OCI-LY7 (cell line): ENCODE data around the gene FOXJ2. TPM values are rescaled to one million over a fixed set of nuclear protein-coding genes. Genes with fewer than 3 reads are reported as not detected.

Source experiments
- BruUV-seq: library from RNA; stranded (reverse); fragments of 400-500 nt; replicated peaks from 2 replicates; lab custom pipeline; 2021; lab: Mats Ljungman, UMichigan
- CTCF ChIA-PET: fragments of 300-600 bp; sonication (Branson Sonifier 250); formaldehyde crosslinking; loops from one replicate; lab custom pipeline; 2022; ENCODE audit warnings: antibody characterized with exemption; ENCODE audit not compliant: unreplicated experiment; lab: Charles Lee
- POLR2A ChIA-PET: fragments of 300-600 bp; sonication (Branson Sonifier 250); formaldehyde crosslinking; loops from one replicate; lab custom pipeline; 2022; ENCODE audit warnings: antibody characterized with exemption; lab: Charles Lee
- DNase-seq: peaks from one replicate; pipeline ENCODE4 v3.0.0-alpha.2; 2015; ENCODE audit warnings: low spot score
- H2AFZ ChIP-seq: fragments of 200-600 bp; sonication (generic), shearing (Covaris generic); 2 replicates; pipeline ENCODE4 v1.6.1; 2014; ENCODE audit warnings: mild to moderate bottlenecking, antibody characterized with exemption, low read length, moderate library complexity
- H3K27ac ChIP-seq: fragments of 200-600 bp; sonication (generic); 2 replicates; pipeline ENCODE4 v1.5.1; 2014; ENCODE audit warnings: mixed run types, low read depth, mild to moderate bottlenecking, moderate library complexity, low read length, inconsistent platforms; ENCODE audit not compliant: poor library complexity, severe bottlenecking
- H3K36me3 ChIP-seq: fragments of 200-600 bp; sonication (generic); 2 replicates; pipeline ENCODE4 v1.6.1; 2014; ENCODE audit warnings: mild to moderate bottlenecking, antibody characterized with exemption, low read length, moderate library complexity, mixed read lengths; ENCODE audit not compliant: insufficient read depth
- H3K4me1 ChIP-seq: fragments of 200-600 bp; sonication (generic); 2 replicates; pipeline ENCODE4 v1.5.1; 2014; ENCODE audit warnings: mild to moderate bottlenecking, low read length; ENCODE audit not compliant: insufficient read depth, poor library complexity, severe bottlenecking
- H3K4me2 ChIP-seq: fragments of 200-600 bp; sonication (generic); 2 replicates; pipeline ENCODE4 v1.6.1; 2014; ENCODE audit warnings: mild to moderate bottlenecking, low read length
- H3K4me3 ChIP-seq: fragments of 200-600 bp; sonication (generic); 2 replicates; pipeline ENCODE4 v1.5.1; 2014; ENCODE audit warnings: mild to moderate bottlenecking, low read depth, low read length; ENCODE audit not compliant: poor library complexity, severe bottlenecking
- H3K79me2 ChIP-seq: fragments of 200-600 bp; sonication (generic); 2 replicates; pipeline ENCODE4 v1.6.1; 2016; ENCODE audit warnings: low read depth, mild to moderate bottlenecking, low read length, moderate library complexity, mixed read lengths; ENCODE audit not compliant: insufficient read depth
- H3K9me2 ChIP-seq: fragments of 200-600 bp; sonication (generic); 2 replicates; pipeline ENCODE4 v1.6.1; 2016; ENCODE audit warnings: mild to moderate bottlenecking, low read length, mixed read lengths; ENCODE audit not compliant: insufficient read depth
- H3K9me3 ChIP-seq: fragments of 200-600 bp; sonication (generic); 2 replicates; pipeline ENCODE4 v1.6.1; 2014; ENCODE audit warnings: mild to moderate bottlenecking, mixed run types, low read length, mixed read lengths
- H4K20me1 ChIP-seq: fragments of 200-600 bp; sonication (generic); 2 replicates; pipeline ENCODE4 v1.6.1; 2014; ENCODE audit warnings: mild to moderate bottlenecking, antibody characterized with exemption, low read length, moderate library complexity, mixed read lengths; ENCODE audit not compliant: insufficient read depth
- EZH2phosphoT487 ChIP-seq: fragments of 200-600 bp; sonication (generic); IDR thresholded peaks from 2 replicates; pipeline ENCODE4 v1.6.1; 2018; ENCODE audit warnings: low read depth, borderline replicate concordance, mild to moderate bottlenecking, mixed run types, antibody characterized with exemption, low read length, moderate library complexity, mixed read lengths
- intact Hi-C: fragments of 100-400 bp; cut with micrococcal nuclease; formaldehyde crosslinking; loops from one replicate; pipeline ENCODE4 v1.10.0; 2022; ENCODE audit not compliant: unreplicated experiment
- total RNA-seq, 2 experiments: library from RNA; depleted of rRNA in 1 of 2; stranded (reverse); fragments of >200 nt in 1 of 2; shearing (Covaris generic) in 1 of 2; gene quantifications; 2 replicates each; pipeline ENCODE4 v1.2.3, GENCODE V29; 2014 to 2022
- TF ChIP-seq, protein P1 (sequence below): fragments of 200-600 bp; sonication (generic); conservative IDR thresholded peaks from 2 replicates; pipeline ENCODE4 v1.5.1; 2014; ENCODE audit warnings: mild to moderate bottlenecking, antibody characterized with exemption, low read length, moderate library complexity, mixed read lengths

The FOXJ2 gene
- total RNA-seq, 2 experiments from 2014 or later = 5.7 to 9.3 TPM

DNA sequence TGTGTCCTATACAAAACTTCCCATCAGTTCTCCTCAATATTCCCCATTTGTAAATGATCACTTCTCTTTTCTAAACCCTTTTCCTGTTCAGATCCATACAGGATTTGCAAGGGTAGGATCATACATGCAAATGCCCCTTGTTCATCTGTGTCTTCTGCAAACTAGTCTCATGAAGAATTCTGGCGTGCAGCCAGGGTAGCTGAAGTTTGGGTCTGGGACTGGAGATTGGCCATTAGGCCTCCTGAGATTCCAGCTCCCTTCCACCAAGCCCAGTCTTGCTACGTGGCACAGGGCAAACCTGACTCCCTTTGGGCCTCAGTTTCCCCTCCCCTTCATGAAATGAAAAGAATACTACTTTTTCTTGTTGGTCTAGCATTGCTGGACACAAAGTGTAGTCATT lies 22.3 kb downstream of the FOXJ2 start:
- H3K4me2 ChIP-seq = no peak overlapping the region
- no peaks in the 10 kb centered on the region for H3K9me2 ChIP-seq
- POLR2A ChIA-PET = no interaction called here
- intact Hi-C loops = no loop called here
- CTCF ChIA-PET = no interaction called here
- H3K4me3 ChIP-seq = no peak overlapping the region
- no peak for TF ChIP-seq EZH2phosphoT487
- TF ChIP-seq, protein P1, sequence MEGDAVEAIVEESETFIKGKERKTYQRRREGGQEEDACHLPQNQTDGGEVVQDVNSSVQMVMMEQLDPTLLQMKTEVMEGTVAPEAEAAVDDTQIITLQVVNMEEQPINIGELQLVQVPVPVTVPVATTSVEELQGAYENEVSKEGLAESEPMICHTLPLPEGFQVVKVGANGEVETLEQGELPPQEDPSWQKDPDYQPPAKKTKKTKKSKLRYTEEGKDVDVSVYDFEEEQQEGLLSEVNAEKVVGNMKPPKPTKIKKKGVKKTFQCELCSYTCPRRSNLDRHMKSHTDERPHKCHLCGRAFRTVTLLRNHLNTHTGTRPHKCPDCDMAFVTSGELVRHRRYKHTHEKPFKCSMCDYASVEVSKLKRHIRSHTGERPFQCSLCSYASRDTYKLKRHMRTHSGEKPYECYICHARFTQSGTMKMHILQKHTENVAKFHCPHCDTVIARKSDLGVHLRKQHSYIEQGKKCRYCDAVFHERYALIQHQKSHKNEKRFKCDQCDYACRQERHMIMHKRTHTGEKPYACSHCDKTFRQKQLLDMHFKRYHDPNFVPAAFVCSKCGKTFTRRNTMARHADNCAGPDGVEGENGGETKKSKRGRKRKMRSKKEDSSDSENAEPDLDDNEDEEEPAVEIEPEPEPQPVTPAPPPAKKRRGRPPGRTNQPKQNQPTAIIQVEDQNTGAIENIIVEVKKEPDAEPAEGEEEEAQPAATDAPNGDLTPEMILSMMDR = no peak
- H3K27ac ChIP-seq = no peak overlapping the region
- peaks cover 6% of the 10 kb centered on the region for H3K4me1 ChIP-seq
- no peaks in the 10 kb centered on the region for H3K79me2 ChIP-seq
- DNase-seq = no peak
- no TSS peak for BruUV-seq
- no peaks in the 10 kb centered on the region for H4K20me1 ChIP-seq
- no peaks in the 10 kb centered on the region for H3K9me3 ChIP-seq
- H2AFZ ChIP-seq = no peak overlapping the region
- H3K36me3 ChIP-seq = peaks cover 7% of the 10 kb centered on the region

DNA sequence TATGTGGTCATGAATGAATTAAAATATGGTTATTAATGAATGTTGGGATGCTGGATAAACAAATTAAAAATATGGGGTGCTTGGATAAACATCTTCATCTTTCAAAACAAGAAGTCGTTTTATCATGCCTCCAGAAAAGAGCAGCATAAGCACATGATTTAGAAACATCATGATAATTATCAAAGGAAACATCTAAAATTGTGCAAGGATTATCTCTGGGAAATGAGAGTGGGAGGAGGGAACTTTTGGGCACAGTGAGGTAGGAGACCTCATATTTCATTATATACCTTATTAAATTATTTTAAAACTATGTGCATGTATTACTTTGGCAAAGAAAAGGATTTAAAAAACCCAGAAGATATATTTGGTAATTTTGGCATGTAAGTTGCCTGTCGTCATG lies 24.8 kb downstream of the FOXJ2 start:
- H3K9me3 ChIP-seq = no peaks in the 10 kb centered on the region
- H3K4me1 ChIP-seq = no peaks in the 10 kb centered on the region
- H4K20me1 ChIP-seq = no peaks in the 10 kb centered on the region
- TF ChIP-seq EZH2phosphoT487 = no peak
- TF ChIP-seq, protein P1 = no peak
- BruUV-seq = no TSS peak
- H3K79me2 ChIP-seq = no peaks in the 10 kb centered on the region
- DNase-seq = no peak
- H3K4me2 ChIP-seq = no peak overlapping the region
- intact Hi-C loops = no loop called here
- H3K27ac ChIP-seq = no peak overlapping the region
- ChIA-PET POLR2A (no interaction called here), CTCF (no interaction called here)
- H3K36me3 ChIP-seq = no peaks in the 10 kb centered on the region
- H2AFZ ChIP-seq = no peak overlapping the region
- H3K9me2 ChIP-seq = no peaks in the 10 kb centered on the region
- no peak overlapping the region for H3K4me3 ChIP-seq

- H3K27ac ChIP-seq = no peak overlapping the region
- POLR2A ChIA-PET = interaction anchor here (0.6 kb wide), 1 partner anchor 31 kb away, joined by 5 read pairs; no protein-coding TSS in a partner anchor
- no TSS peak for BruUV-seq
These were observed 25.3 kb downstream of the FOXJ2 start for GRCh38 chr12:8057839-8058238.

More at GRCh38 chr12:8057839-8058238, 25.3 kb downstream of the FOXJ2 start:
- no peaks in the 10 kb centered on the region for H3K79me2 ChIP-seq
- no peaks in the 10 kb centered on the region for H3K4me1 ChIP-seq
- CTCF ChIA-PET = no interaction called here
- intact Hi-C loops = no loop called here
- no peaks in the 10 kb centered on the region for H3K36me3 ChIP-seq
- no peaks in the 10 kb centered on the region for H4K20me1 ChIP-seq
- no peak overlapping the region for H3K4me2 ChIP-seq
- no peak overlapping the region for H2AFZ ChIP-seq
- no peaks in the 10 kb centered on the region for H3K9me2 ChIP-seq
- no peak for TF ChIP-seq EZH2phosphoT487
- TF ChIP-seq, protein P1 = no peak
- no peaks in the 10 kb centered on the region for H3K9me3 ChIP-seq
- H3K4me3 ChIP-seq = no peak overlapping the region
- DNase-seq = no peak
